ENCODE measurements around the gene THAP7. TPM values are rescaled to one million over a fixed set of nuclear protein-coding genes. Genes with fewer than 3 reads are reported as not detected.

THAP7 gene
- total and polyA plus RNA-seq, 2 donors from 2014 or later: 25.5 to 44.1 TPM

GRCh38 chr22:21029486-21030025 lies 27.6 kb upstream of the THAP7 start:
- no peak overlapping the region for H3K9ac ChIP-seq (ENCODE audit: low read length in 3 of 3)
- H3K27me3 ChIP-seq (ENCODE audit: control insufficient read depth, insufficient read depth, low read length): no peaks in the 10 kb centered on the region
- H3K27ac ChIP-seq (ENCODE audit: low read depth in 2 of 2, low read length in 2 of 2): no peak overlapping the region
- DNase-seq: peak in 3 of 5 donors; percentile 29 to 48 (median 36)
- H3K36me3 ChIP-seq (ENCODE audit: control insufficient read depth in 2 of 3, insufficient read depth in 3 of 3, low read length in 3 of 3): no peaks in the 10 kb centered on the region
- H3K4me3 ChIP-seq (ENCODE audit: low read length in 3 of 3): no peak overlapping the region
- TF ChIP-seq CTCF (IDR thresholded peaks at IDR 0.05; ENCODE audit: borderline replicate concordance, extremely low read depth, insufficient read depth): no peak
- peaks cover 0 to 7% (median 0%) of the 10 kb centered on the region in 3 donors for H3K4me1 ChIP-seq (ENCODE audit: control insufficient read depth in 2 of 3, insufficient read depth in 2 of 3, low read depth in 1 of 3, low read length in 3 of 3)
- no peaks in the 10 kb centered on the region for H3K9me3 ChIP-seq (ENCODE audit: control insufficient read depth in 2 of 3, insufficient read depth in 1 of 3, low read length in 3 of 3)
- intact Hi-C loops (cut with DNase I): no loop called here
- no peak for FAIRE-seq

- Histone ChIP-seq H3K9ac (ENCODE audit: low read length in 3 of 3) (no peak overlapping the region), H3K4me3 (ENCODE audit: low read length in 3 of 3) (no peak overlapping the region), H3K9me3 (ENCODE audit: control insufficient read depth in 2 of 3, insufficient read depth in 1 of 3, low read length in 3 of 3) (no peaks in the 10 kb centered on the region), H3K27ac (ENCODE audit: low read depth in 2 of 2, low read length in 2 of 2) (no peak overlapping the region), H3K4me1 (ENCODE audit: control insufficient read depth in 2 of 3, insufficient read depth in 2 of 3, low read depth in 1 of 3, low read length in 3 of 3) (peaks cover 0 to 7% (median 0%) of the 10 kb centered on the region in 3 donors), H3K36me3 (ENCODE audit: control insufficient read depth in 2 of 3, insufficient read depth in 3 of 3, low read length in 3 of 3) (no peaks in the 10 kb centered on the region), H3K27me3 (ENCODE audit: control insufficient read depth, insufficient read depth, low read length) (no peaks in the 10 kb centered on the region)
- DNase-seq: no peak
- no peak for TF ChIP-seq CTCF (IDR thresholded peaks at IDR 0.05; ENCODE audit: borderline replicate concordance, extremely low read depth, insufficient read depth)
- intact Hi-C loops (cut with DNase I): no loop called here
- FAIRE-seq: no peak
Measured at GRCh38 chr22:21028277-21029251, 26.6 kb upstream of the THAP7 start.

- Histone ChIP-seq H3K27me3 (ENCODE audit: control insufficient read depth, insufficient read depth, low read length) (no peaks in the 10 kb centered on the region), H3K4me3 (ENCODE audit: low read length in 3 of 3) (no peak overlapping the region), H3K9me3 (ENCODE audit: control insufficient read depth in 2 of 3, insufficient read depth in 1 of 3, low read length in 3 of 3) (no peaks in the 10 kb centered on the region), H3K9ac (ENCODE audit: low read length in 3 of 3) (no peak overlapping the region), H3K36me3 (ENCODE audit: control insufficient read depth in 2 of 3, insufficient read depth in 3 of 3, low read length in 3 of 3) (no peaks in the 10 kb centered on the region), H3K4me1 (ENCODE audit: control insufficient read depth in 2 of 3, insufficient read depth in 2 of 3, low read depth in 1 of 3, low read length in 3 of 3) (peaks cover 0 to 5% (median 0%) of the 10 kb centered on the region in 3 donors), H3K27ac (ENCODE audit: low read depth in 2 of 2, low read length in 2 of 2) (no peak overlapping the region)
- FAIRE-seq (no peak), DNase-seq (no peak)
- no peak for TF ChIP-seq CTCF (IDR thresholded peaks at IDR 0.05; ENCODE audit: borderline replicate concordance, extremely low read depth, insufficient read depth)
- intact Hi-C loops (cut with DNase I): no loop called here
Measured at GRCh38 chr22:21026783-21027692, 25.1 kb upstream of the THAP7 start.
